ENCODE measurements around the gene RASGRP4.
"Not testable (repeated sequence)": the region's sequence is repeated elsewhere in the genome, so short reads cannot be mapped to it uniquely, and the experiment has no call there.

The RASGRP4 gene

GRCh38 chr19:38375098-38375493 is 50.9 kb downstream of the RASGRP4 start:
- no peak for DNase-seq (ENCODE audit: low read depth in 2 of 3, low spot score in 2 of 3)

GRCh38 chr19:38374332-38375097 is 51.5 kb downstream of the RASGRP4 start, which contains the start of gene PSMD8:
TSS of gene PSMD8 (plus strand) at chr19:38374571. CDS start at chr19:38374602, 31 bp downstream.
- peak; percentile 83 to 96 (median 87) for DNase-seq (ENCODE audit: low read depth in 2 of 3, low spot score in 2 of 3)

- no peak for DNase-seq (ENCODE audit: low read depth in 2 of 3, low spot score in 2 of 3)
Measured at GRCh38 chr19:38373907-38374331, 52.1 kb downstream of the RASGRP4 start.

GRCh38 chr19:38371081-38371480 is 54.9 kb downstream of the RASGRP4 start:
- DNase-seq (ENCODE audit: low read depth in 2 of 3, low spot score in 2 of 3): no peak

GRCh38 chr19:38370299-38370698 is 55.7 kb downstream of the RASGRP4 start:
- DNase-seq (ENCODE audit: low read depth in 2 of 3, low spot score in 2 of 3): no peak

- DNase-seq (ENCODE audit: low read depth in 2 of 3, low spot score in 2 of 3): no peak
Measured at GRCh38 chr19:38369584-38369983, 56.4 kb downstream of the RASGRP4 start.

- no peak for DNase-seq (ENCODE audit: low read depth in 2 of 3, low spot score in 2 of 3)
Measured at GRCh38 chr19:38367041-38367440, 59.0 kb downstream of the RASGRP4 start.

- not testable (repeated sequence) for DNase-seq (ENCODE audit: low read depth in 2 of 3, low spot score in 2 of 3)
Measured at GRCh38 chr19:38362946-38363688, 62.9 kb downstream of the RASGRP4 start.

- DNase-seq (ENCODE audit: low read depth in 2 of 3, low spot score in 2 of 3): peak; percentile 59 to 73 (median 61)
Measured at GRCh38 chr19:38362076-38362945, 63.7 kb downstream of the RASGRP4 start.

- DNase-seq (ENCODE audit: low read depth in 2 of 3, low spot score in 2 of 3): peak; percentile 35 to 52 (median 42)
Measured at GRCh38 chr19:38361633-38362075, 64.4 kb downstream of the RASGRP4 start.

GRCh38 chr19:38360839-38361631 is 65.0 kb downstream of the RASGRP4 start:
- no peak for DNase-seq (ENCODE audit: low read depth in 2 of 3, low spot score in 2 of 3)

- DNase-seq (ENCODE audit: low read depth in 2 of 3, low spot score in 2 of 3): no peak
Measured at GRCh38 chr19:38360351-38360750, 65.7 kb downstream of the RASGRP4 start.

GRCh38 chr19:38359242-38360021 is 66.6 kb downstream of the RASGRP4 start:
- no peak for DNase-seq (ENCODE audit: low read depth in 2 of 3, low spot score in 2 of 3)

All from activated CD8-positive, alpha-beta memory T cell treated with anti-CD3 and anti-CD28 coated beads for 48 hours (primary cell).